GM13976 (cell line): ENCODE data around the gene COLEC12.

ENCODE experiments used
- DNase-seq: peaks from one replicate; pipeline ENCODE4 v3.0.0; 2012; ENCODE audit warnings: low spot score
- CTCF ChIP-seq: IDR thresholded peaks from 2 replicates; pipeline ENCODE4 v1.5.1; 2012; ENCODE audit warnings: borderline replicate concordance, mild to moderate bottlenecking; ENCODE audit not compliant: insufficient read depth; ENCODE audit errors: extremely low read depth, missing control alignments, control extremely low read depth
- in situ Hi-C: fragments of 300-500 bp; cut with MboI; formaldehyde crosslinking; loops from one replicate; pipeline ENCODE4 v1.12.0; 2022; ENCODE audit warnings: low sequenced_read_pairs, mixed read lengths, inconsistent platforms; ENCODE audit not compliant: unreplicated experiment

Gene COLEC12

GRCh38 chr18:363301-364085 is 137.0 kb downstream of the COLEC12 start:
- no peak for DNase-seq
- in situ Hi-C loops: no loop called here
- no peak for TF ChIP-seq CTCF

- DNase-seq: no peak
- TF ChIP-seq CTCF: no peak
These were observed 137.9 kb downstream of the COLEC12 start for GRCh38 chr18:362311-363290.

GRCh38 chr18:361941-362310 is 138.6 kb downstream of the COLEC12 start:
- no peak for TF ChIP-seq CTCF
- in situ Hi-C loops: no loop called here
- DNase-seq: no peak

More at GRCh38 chr18:362311-363290, 137.9 kb downstream of the COLEC12 start:
- in situ Hi-C loops: no loop called here

- in situ Hi-C loops: no loop called here
These were observed 139.3 kb downstream of the COLEC12 start for GRCh38 chr18:361100-361732.

GRCh38 chr18:360676-361075 is 139.8 kb downstream of the COLEC12 start:
- no peak for DNase-seq
- in situ Hi-C loops: no loop called here
- TF ChIP-seq CTCF: no peak

More at GRCh38 chr18:361100-361732, 139.3 kb downstream of the COLEC12 start:
- DNase-seq: no peak
- TF ChIP-seq CTCF: no peak

GRCh38 chr18:356778-357177 is 143.7 kb downstream of the COLEC12 start:
- no peak for DNase-seq
- no peak for TF ChIP-seq CTCF
- in situ Hi-C loops: no loop called here
